Activated naive CD4-positive, alpha-beta T cell treated with anti-CD3 and anti-CD28 coated beads for 36 hours (primary cell): ENCODE measurements around the gene MYO5B. TPM values are rescaled to one million over a fixed set of nuclear protein-coding genes. Genes with fewer than 3 reads are reported as not detected.
"Not testable (repeated sequence)": the region's sequence is repeated elsewhere in the genome, so short reads cannot be mapped to it uniquely, and the experiment has no call there.

Experiments
- CTCF ChIA-PET: fragments of 350-600 bp; sonication (Branson Sonifier 250); formaldehyde crosslinking; loops from one replicate; lab custom pipeline; 2021; ENCODE audit warnings: antibody characterized with exemption; lab: Charles Lee
- DNase-seq: peaks from one replicate; pipeline ENCODE4 v3.0.0-alpha.2; 2020
- H3K27ac Mint-ChIP-seq: one replicate; pipeline ENCODE4 v1.8.0; 2021; ENCODE audit warnings: mild to moderate bottlenecking, mixed read lengths
- H3K27me3 Mint-ChIP-seq: one replicate; pipeline ENCODE4 v1.8.0; 2021; ENCODE audit warnings: low read depth, mixed read lengths
- H3K36me3 Mint-ChIP-seq: one replicate; pipeline ENCODE4 v1.8.0; 2021; ENCODE audit warnings: low read depth, mixed read lengths
- H3K4me1 Mint-ChIP-seq: one replicate; pipeline ENCODE4 v1.8.0; 2021; ENCODE audit warnings: low read depth, mixed read lengths
- H3K4me3 Mint-ChIP-seq: one replicate; pipeline ENCODE4 v1.8.0; 2021; ENCODE audit warnings: mild to moderate bottlenecking, moderate library complexity, mixed read lengths
- H3K9me3 Mint-ChIP-seq: one replicate; pipeline ENCODE4 v1.8.0; 2021; ENCODE audit warnings: mixed read lengths
- intact Hi-C: fragments of 100-400 bp; cut with micrococcal nuclease; formaldehyde crosslinking; loops from one replicate; pipeline ENCODE4 v1.15.1; 2023
- total RNA-seq, 2 experiments: library from RNA; stranded (reverse); gene quantifications; one replicate each; pipeline ENCODE4 v1.2.3, GENCODE V29; 2021

The MYO5B gene
- total RNA-seq, 2 experiments from 2014 or later = 0.02 to 0.12 TPM

DNA sequence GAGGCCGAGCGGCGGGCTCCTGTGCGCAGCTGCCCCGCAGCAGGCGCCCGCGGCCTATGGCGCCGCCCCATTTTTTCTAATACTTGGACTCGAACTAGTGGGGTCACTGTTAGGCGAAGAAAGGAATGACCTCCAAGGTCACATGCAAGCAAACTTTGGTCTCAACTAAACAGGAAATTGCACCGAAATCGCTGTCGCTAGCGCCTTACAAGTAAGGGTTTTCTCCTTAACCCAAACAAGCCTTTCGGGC, 382.0 kb downstream of the MYO5B start:
- no peak for DNase-seq
- Mint-ChIP-seq H3K4me3 (peak overlapping the region; percentile 90), H3K27me3 (no peaks in the 10 kb centered on the region), H3K27ac (peak overlapping the region; percentile 96), H3K36me3 (peaks cover 19% of the 10 kb centered on the region), H3K4me1 (peaks cover 31% of the 10 kb centered on the region), H3K9me3 (peaks cover 19% of the 10 kb centered on the region)
- CTCF ChIA-PET = interaction anchor here (1.8 kb wide), 1 partner anchor 45 kb away, joined by 5 read pairs; no protein-coding TSS in a partner anchor
- intact Hi-C loops = loop anchor here (1.0 to 10.0 kb wide), 8 partner anchors 252 to 1882 kb away; partner anchors contain the start of genes C18orf32, CXXC1, MEX3C and RPL17

DNA sequence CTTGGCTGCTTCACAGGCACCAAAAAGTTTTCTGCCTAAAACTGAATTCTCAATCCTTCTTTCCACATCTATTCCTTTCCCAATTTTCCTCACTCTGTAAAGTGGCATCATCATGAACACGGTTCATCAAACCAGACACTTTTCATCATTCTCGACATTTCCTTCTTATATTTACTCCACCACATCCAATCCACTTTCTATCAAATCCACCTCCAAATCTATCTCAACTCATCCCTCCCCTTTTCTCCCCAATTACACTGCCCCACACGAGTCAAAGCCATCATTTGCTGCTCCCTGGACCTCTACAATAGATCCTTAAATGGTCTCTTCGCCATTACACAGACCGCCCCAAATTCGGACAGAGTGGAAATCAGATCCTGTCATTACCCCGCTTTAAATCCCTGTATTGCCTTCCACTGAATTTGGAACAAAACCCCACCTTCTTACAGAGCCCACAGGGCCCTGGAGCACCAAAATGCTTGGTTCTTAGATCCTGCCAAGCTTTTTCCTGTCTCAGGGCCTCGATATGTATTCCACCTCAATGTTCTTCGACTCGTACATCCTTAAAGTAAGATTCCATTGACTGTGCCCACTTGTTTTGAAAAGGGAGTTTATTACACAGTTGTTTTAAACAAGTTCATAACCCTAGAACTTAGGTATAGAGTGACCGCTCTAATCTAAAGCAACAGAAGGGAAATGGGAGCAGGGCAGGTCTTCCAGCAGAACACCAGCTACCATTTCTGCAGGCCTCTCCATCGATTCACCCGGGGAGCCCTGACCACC, 382.5 kb downstream of the MYO5B start:
- no peak for DNase-seq
- H3K4me1 Mint-ChIP-seq = peaks cover 26% of the 10 kb centered on the region
- intact Hi-C loops = loop anchor here (1.0 to 10.0 kb wide), 9 partner anchors 8 to 1881 kb away; partner anchors contain the start of genes C18orf32, CXXC1, MEX3C and RPL17
- no peaks in the 10 kb centered on the region for H3K27me3 Mint-ChIP-seq
- H3K9me3 Mint-ChIP-seq = peaks cover 19% of the 10 kb centered on the region
- peaks cover 23% of the 10 kb centered on the region for H3K36me3 Mint-ChIP-seq
- H3K27ac Mint-ChIP-seq = no peak overlapping the region
- peak overlapping the region; percentile 90 for H3K4me3 Mint-ChIP-seq
- CTCF ChIA-PET = interaction anchor here (1.8 kb wide), 1 partner anchor 46 kb away, joined by 5 read pairs; no protein-coding TSS in a partner anchor

DNA sequence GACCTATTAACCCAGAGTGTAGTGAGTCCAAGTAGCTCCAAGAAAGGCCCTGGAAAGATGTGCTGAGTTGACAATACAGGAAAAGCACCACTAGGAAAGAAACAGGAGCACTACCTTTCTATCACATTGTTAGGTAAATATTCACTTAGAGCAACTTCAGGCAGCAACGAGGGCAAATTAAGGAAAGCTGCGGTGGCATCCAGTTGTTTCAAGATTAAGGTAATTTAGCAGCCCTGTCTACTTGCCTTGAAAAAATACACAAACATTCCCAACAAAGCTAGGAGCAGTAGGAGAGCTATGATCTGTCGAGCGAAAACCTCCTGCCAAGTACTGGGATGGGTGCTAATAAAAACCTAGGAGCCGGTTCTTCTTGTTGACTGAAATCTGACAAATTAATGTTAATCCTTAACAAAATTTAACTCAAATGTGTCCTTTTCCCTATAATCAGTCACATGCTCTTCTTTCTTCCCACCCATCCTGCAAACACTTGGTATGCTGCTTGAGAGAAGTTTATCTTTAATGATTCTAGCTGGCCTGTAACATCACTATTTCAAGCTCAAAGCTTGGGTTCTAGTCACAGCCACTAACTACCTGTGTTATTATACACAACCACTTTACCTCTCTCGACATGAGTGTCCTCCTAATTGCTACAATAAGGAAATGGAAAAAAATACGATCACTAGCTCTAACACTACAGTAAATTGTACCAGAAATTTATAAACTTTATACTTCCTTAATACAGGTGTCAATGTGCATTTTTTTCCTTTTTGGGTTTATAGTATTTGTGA, 383.6 kb downstream of the MYO5B start:
- CTCF ChIA-PET = interaction anchor here (0.5 to 1.8 kb wide), 3 partner anchors 14 to 47 kb away, joined by 4 to 5 read pairs (median 4); no protein-coding TSS in a partner anchor
- no peak for DNase-seq
- Mint-ChIP-seq H3K36me3 (peaks cover 23% of the 10 kb centered on the region), H3K27me3 (no peaks in the 10 kb centered on the region), H3K4me3 (no peak overlapping the region), H3K4me1 (peaks cover 22% of the 10 kb centered on the region), H3K9me3 (peaks cover 19% of the 10 kb centered on the region), H3K27ac (no peak overlapping the region)
- intact Hi-C loops = loop anchor here (5.0 to 10.0 kb wide), 3 partner anchors 476 to 1386 kb away; partner anchors contain the start of genes CXXC1, MEX3C and SMAD7

DNA sequence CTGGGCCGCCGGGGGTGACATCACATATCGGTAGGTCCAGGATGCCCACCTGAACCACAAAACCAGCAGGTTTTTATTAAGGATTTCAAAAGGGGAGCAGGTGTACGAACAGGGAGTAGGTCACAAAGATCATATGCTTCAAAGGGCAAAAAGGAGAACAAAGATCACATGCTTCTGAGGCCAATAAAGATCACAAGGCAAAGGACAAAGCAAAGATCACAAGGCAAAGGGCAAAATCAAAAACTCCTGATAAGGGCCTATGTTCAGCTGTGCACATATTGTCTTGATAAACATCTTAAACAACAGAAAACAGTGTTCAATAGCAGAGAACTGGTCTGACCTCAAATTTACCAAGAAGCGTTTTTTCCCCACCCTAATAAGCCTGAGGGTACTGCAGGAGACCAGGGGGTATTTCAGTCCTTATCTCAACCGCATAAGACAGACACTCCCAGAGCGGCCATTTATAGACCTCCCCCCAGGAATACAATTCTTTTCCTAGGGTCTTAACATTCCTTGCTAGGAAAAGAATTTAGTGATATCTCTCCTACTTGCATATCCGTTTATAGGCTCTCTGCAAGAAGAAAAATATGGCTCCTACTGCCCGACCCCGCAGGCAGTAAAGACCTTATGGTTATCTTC, 386.3 kb downstream of the MYO5B start:
- CTCF ChIA-PET = not testable (repeated sequence)

DNA sequence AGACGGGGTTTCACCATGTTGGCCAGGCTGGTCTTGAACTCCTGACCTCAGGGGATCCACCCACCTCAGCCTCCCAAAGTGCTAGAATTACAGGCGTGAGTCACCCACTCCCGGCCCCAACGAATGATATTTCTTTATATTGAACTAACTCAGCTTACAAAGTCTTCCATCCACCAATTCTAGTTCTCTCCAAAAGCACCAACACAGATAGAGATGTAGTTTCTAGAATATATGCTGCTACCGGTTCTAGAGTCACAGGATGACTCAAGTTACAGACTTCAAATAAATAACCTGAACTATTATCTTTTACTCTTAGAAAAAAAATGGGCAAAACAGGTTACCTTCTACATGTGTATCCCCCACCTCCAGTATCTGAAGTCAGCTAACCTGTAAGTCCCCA, 390.9 kb downstream of the MYO5B start:
- CTCF ChIA-PET = no interaction called here
- DNase-seq = no peak
- intact Hi-C loops = no loop called here
- Mint-ChIP-seq H3K4me3 (no peak overlapping the region), H3K27ac (no peak overlapping the region), H3K36me3 (peaks cover 21% of the 10 kb centered on the region), H3K9me3 (peaks cover 6% of the 10 kb centered on the region), H3K27me3 (no peaks in the 10 kb centered on the region), H3K4me1 (peaks cover 13% of the 10 kb centered on the region)

More for the DNA sequence above, 386.3 kb downstream of the MYO5B start:
- DNase-seq, H3K27me3 Mint-ChIP-seq, H3K27ac Mint-ChIP-seq, H3K4me3 Mint-ChIP-seq, intact Hi-C loops: not testable (repeated sequence)
- Mint-ChIP-seq H3K9me3 (peaks cover 19% of the 10 kb centered on the region), H3K36me3 (peaks cover 22% of the 10 kb centered on the region), H3K4me1 (peaks cover 19% of the 10 kb centered on the region)

DNA sequence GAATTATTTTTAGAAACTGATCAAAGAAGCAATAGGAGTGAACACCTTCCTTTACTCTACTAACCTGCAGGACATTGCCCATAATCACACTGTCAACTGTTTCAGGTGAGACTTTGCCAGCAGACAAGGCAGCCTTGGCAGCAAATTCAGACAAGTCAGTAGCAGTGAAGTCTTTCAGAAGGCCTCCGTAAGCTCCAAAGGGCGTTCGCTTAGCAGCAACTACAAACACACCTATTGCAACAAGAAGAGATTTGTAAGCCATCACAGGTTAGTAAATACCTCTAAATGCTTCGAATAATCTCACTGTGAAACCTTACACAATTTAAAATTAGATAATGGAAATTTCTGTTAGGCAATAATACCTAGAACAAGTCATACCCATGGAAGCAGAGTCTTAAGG, 392.3 kb downstream of the MYO5B start:
- Mint-ChIP-seq H3K4me3 (no peak overlapping the region), H3K4me1 (peaks cover 13% of the 10 kb centered on the region), H3K27me3 (no peaks in the 10 kb centered on the region), H3K36me3 (peaks cover 17% of the 10 kb centered on the region), H3K9me3 (no peaks in the 10 kb centered on the region), H3K27ac (no peak overlapping the region)
- CTCF ChIA-PET = no interaction called here
- DNase-seq = no peak
- intact Hi-C loops = no loop called here

DNA sequence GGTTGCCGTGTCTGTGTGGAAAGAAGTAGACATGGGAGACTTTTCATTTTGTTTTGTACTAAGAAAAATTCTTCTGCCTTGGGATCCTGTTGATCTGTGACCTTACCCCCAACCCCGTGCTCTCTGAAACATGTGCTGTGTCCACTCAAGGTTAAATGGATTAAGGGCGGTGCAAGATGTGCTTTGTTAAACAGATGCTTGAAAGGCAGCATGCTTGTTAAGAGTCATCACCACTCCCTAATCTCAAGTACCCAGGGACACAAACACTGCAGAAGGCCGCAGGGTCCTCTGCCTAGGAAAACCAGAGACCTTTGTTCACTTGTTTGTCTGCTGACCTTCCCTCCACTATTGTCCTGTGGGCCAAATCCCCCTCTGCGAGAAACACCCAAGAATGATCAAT, 394.5 kb downstream of the MYO5B start:
- H3K27ac Mint-ChIP-seq, intact Hi-C loops, H3K4me3 Mint-ChIP-seq, DNase-seq, CTCF ChIA-PET, H3K9me3 Mint-ChIP-seq, H3K27me3 Mint-ChIP-seq: not testable (repeated sequence)
- Mint-ChIP-seq H3K4me1 (peaks cover 16% of the 10 kb centered on the region), H3K36me3 (peaks cover 16% of the 10 kb centered on the region)

DNA sequence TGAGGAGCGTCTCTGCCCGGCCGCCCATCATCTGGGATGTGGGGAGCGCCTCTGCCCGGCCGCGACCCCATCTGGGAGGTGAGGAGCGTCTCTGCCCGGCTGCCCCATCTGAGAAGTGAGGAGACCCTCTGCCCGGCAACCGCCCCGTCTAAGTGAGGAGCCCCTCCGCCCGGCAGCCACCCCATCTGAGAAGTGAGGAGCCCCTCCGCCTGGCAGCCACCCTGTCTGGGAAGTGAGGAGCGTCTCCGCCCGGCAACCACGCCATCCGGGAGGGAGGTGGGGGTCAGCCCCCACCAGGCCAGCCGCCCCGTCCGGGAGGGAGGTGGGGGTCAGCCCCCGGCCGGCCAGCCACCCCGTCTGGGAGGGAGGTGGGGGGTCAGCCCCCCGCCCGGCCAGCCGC, 395.1 kb downstream of the MYO5B start:
- H3K27me3 Mint-ChIP-seq, H3K9me3 Mint-ChIP-seq, intact Hi-C loops, H3K27ac Mint-ChIP-seq, DNase-seq, CTCF ChIA-PET, H3K4me3 Mint-ChIP-seq: not testable (repeated sequence)
- peaks cover 19% of the 10 kb centered on the region for H3K36me3 Mint-ChIP-seq
- H3K4me1 Mint-ChIP-seq = peaks cover 16% of the 10 kb centered on the region

DNA sequence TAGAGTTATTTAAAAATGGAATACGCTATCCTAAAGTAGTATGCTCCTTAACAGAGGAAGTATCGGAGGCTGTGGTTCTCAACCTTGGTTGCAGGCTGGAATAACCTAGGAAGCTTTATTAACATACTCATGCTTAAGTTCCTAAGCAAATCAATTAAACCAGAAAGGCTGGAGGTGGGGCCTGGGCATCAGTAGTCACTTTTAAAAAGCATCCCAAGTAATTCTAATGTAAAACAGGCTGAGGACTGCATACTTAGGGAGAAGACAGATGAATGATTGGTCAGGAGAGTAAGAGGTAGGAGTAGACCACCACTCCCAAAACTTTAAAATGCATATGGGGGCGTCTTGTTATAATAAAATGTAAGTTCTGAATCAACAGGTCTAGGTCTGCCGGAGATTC, 396.9 kb downstream of the MYO5B start:
- no peak for DNase-seq
- Mint-ChIP-seq H3K27ac (no peak overlapping the region), H3K4me1 (peaks cover 8% of the 10 kb centered on the region), H3K4me3 (no peak overlapping the region), H3K36me3 (peaks cover 16% of the 10 kb centered on the region), H3K9me3 (no peaks in the 10 kb centered on the region), H3K27me3 (no peaks in the 10 kb centered on the region)
- CTCF ChIA-PET = interaction anchor here (0.7 kb wide), 1 partner anchor 233 kb away, joined by 3 read pairs; no protein-coding TSS in a partner anchor
- intact Hi-C loops = no loop called here

DNA sequence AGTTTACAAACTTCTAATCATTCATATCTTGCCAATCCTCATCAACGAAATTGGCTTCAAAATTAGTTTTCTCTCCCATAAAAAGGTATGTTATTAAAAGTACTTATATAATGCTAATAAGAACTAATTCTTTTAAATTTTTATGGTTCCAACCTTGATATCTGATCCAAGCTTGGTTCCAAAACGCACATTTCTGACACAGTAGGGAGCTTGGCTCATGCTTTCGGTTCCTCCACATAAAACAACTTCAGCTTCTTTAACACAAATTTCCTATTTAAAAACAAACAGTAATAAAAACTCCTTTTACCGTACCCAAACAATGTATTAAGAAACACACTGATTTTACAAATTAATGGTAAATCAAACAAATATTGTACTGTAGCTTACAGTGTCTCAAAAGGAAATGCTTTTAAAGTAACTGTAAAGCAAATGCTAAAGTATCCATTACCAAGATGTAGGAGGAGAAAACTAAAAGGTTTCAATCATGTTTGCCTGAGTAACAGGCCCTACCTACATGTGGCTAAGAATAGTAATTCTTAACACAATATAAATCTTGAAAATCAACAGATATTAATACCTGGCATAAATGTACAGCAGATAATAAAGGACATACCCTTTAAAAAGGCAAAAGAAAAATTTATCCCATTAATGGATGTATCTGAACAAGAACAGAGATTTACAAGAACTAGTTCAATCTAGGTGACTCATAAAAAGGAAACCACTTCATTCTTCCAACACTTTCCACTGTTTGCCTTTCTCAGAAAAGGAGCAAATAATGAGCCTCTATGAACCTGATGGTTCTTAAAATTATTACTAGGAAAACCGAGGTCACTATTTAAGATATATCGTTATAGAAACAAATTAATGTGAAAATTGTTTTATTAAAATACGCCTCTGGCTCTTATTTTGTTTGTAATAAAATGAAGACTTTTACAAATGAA, 399.1 kb downstream of the MYO5B start:
- no peaks in the 10 kb centered on the region for H3K27me3 Mint-ChIP-seq
- H3K4me1 Mint-ChIP-seq = peaks cover 8% of the 10 kb centered on the region
- no peaks in the 10 kb centered on the region for H3K9me3 Mint-ChIP-seq
- intact Hi-C loops = no loop called here
- CTCF ChIA-PET = interaction anchor here (0.9 kb wide), 1 partner anchor 24 kb away, joined by 4 read pairs; no protein-coding TSS in a partner anchor
- H3K36me3 Mint-ChIP-seq = peaks cover 19% of the 10 kb centered on the region
- no peak for DNase-seq
- no peak overlapping the region for H3K4me3 Mint-ChIP-seq
- H3K27ac Mint-ChIP-seq = no peak overlapping the region

DNA sequence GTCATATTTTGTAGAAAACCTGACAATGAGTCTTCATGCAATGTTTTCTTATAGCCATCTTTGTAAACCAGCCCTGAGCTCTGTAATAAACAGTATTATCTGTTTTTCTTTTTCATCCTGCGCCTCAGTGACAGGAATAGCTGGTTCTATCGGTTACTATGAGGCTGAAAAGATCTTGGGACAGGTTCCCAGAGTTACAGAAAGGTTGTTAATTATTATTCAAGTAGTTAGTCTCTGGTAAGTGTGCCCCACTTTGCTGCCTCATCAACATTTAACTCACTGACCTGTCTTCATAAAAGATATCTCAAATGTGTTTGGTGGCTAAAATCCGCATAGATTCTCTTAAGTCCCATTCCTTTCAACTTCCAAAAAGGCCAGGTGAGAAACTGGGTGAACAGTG, 400.2 kb downstream of the MYO5B start:
- no peak overlapping the region for H3K27ac Mint-ChIP-seq
- intact Hi-C loops = no loop called here
- DNase-seq = no peak
- no peaks in the 10 kb centered on the region for H3K9me3 Mint-ChIP-seq
- H3K27me3 Mint-ChIP-seq = no peaks in the 10 kb centered on the region
- H3K36me3 Mint-ChIP-seq = peaks cover 28% of the 10 kb centered on the region
- no peak overlapping the region for H3K4me3 Mint-ChIP-seq
- CTCF ChIA-PET = interaction anchor here (0.9 kb wide), 2 partner anchors 10 to 25 kb away, joined by 4 to 6 read pairs; no protein-coding TSS in a partner anchor
- peaks cover 9% of the 10 kb centered on the region for H3K4me1 Mint-ChIP-seq
